GM18526 (cell line): Measurements from ENCODE around the gene COL20A1.

Experiments
- POLR2A ChIP-seq: IDR thresholded peaks from 3 replicates; pipeline ENCODE4 v1.6.1; 2011; ENCODE audit not compliant: insufficient read length; ENCODE audit errors: extremely low read depth

Gene COL20A1

GRCh38 chr20:63366390-63367365 is 73.7 kb downstream of the COL20A1 start:
- TF ChIP-seq POLR2A, result no peak

GRCh38 chr20:63367446-63368055 is 74.6 kb downstream of the COL20A1 start:
- no peak for TF ChIP-seq POLR2A

- TF ChIP-seq POLR2A, result no peak
Observed at GRCh38 chr20:63368151-63368550, 75.2 kb downstream of the COL20A1 start.

- TF ChIP-seq POLR2A, result no peak
Observed at GRCh38 chr20:63369024-63369530, 76.1 kb downstream of the COL20A1 start.

GRCh38 chr20:63369724-63370617 is 77.0 kb downstream of the COL20A1 start:
- TF ChIP-seq POLR2A, result no peak

GRCh38 chr20:63370618-63371187 is 77.7 kb downstream of the COL20A1 start:
- TF ChIP-seq POLR2A, result no peak

GRCh38 chr20:63371291-63371865 is 78.4 kb downstream of the COL20A1 start:
- no peak for TF ChIP-seq POLR2A

GRCh38 chr20:63372971-63373885 is 80.2 kb downstream of the COL20A1 start:
- TF ChIP-seq POLR2A, result no peak

GRCh38 chr20:63373996-63374395 is 81.0 kb downstream of the COL20A1 start:
- no peak for TF ChIP-seq POLR2A

GRCh38 chr20:63374504-63374903 is 81.5 kb downstream of the COL20A1 start:
- TF ChIP-seq POLR2A, result no peak

- TF ChIP-seq POLR2A, result no peak
Observed at GRCh38 chr20:63375438-63375837, 82.5 kb downstream of the COL20A1 start.

- TF ChIP-seq POLR2A, result no peak
Observed at GRCh38 chr20:63376283-63377250, 83.6 kb downstream of the COL20A1 start.
